GM18520 (cell line): ENCODE data around the gene YEATS4.

Experiments
- ATAC-seq: cut with Tn5 transposase; IDR thresholded peaks from one replicate; pipeline ENCODE4 v1.9.1; 2021; ENCODE audit not compliant: unreplicated experiment

The YEATS4 gene

DNA sequence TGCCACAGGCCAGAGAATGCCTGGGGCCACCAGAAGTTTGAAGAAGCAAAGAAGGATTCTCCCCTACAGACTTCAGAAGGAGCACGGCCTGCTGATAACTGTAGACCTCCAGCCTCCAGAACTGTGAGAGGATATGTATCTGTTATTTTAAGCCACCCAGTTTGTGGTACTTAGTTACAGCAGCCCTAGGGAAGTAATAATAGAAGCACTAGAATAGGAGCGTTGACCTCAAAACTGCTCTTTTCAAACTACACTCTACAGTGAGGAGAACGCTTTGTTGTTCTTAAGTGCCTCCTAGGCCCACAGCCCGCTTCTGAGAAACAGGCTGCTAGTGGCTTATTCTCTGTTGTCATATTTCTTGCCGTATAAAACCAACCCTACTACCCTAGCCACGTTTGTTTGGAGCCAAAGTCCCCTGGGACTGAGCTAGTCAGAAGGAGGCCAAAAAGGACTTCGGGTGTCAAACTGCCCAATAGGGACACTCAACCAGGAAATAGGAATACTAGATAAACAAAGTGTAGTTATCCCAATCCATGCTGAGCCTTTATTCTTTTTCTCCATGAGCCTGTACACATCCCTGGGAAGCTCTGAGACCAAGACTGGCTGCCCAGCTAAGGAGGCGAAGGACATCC is 72.2 kb downstream of the YEATS4 start:
- ATAC-seq: no peak

DNA sequence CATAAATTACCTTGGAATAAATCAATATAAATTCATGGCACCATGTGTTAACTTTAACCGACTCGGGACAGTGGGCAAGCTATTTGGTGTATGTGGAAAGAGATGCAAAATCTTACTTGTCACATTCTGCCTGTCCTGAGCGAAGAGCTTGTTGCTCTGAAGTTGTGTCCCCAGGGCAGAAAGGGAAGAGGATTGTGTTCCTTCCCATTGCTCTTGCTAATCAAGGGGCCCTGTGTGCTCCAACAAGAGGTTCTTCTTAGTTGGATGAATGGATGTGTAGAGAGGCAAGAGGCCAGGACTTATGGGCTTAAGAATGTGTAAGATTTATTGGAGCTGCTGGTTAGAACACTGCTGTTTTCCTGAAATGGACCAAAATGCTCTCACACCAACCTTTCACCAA is 74.1 kb downstream of the YEATS4 start:
- ATAC-seq: no peak

DNA sequence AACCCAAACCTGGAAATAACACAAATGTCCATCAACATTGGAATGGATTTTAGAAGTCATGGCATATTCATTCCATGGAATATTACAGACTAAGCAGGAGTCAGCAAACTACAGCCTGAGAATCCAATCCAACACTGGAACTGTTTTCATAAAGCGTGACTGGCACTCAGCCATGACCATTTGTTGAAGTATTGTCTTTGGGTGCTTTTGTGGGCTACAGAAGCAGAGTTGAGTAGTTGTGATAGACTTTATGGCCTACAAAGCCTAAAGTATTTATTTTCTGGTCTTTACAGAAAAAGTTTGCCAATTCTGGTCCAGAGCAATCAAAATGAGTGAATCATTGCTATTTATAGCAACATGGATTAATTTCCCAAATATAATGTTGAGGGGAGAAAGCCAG is 76.1 kb downstream of the YEATS4 start:
- no peak for ATAC-seq

DNA sequence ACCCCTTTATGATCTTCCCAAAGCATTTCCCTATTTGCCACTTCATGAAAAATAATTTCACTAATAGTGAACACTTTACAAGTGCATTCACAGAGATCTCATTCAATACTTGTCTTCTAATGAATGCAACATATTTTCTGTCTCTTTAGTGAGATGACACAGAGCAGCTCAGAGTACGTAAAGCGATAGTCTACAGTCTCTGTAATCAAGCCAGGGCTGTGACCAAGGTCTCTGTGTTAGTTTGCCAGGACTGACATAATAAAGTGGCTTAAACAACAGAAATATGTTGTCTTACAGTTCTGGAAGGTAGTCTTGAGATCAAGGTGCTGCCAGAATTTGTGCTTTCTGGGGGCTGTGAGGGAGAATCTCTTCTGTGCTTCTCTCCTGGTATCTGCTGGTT is 77.5 kb downstream of the YEATS4 start:
- no peak for ATAC-seq

DNA sequence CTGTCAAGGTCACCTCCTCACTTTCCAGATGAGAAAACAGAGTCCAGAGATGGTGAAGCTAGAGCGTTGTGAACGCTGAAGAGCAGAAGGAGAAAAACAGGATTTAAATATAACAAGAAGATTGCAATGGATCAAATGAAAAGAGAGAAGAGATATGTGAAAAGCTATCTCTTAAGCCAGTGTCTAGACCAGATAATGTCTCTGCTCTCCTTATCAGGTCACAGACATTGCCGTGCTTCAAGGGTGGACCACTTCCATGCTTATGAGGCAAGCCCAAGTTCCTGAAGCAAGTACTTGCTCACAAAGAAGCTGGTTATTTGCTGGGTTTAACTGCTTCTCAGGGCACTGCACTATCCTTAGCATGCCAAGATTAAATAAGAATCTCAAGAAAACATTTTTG is 79.0 kb downstream of the YEATS4 start:
- ATAC-seq: no peak

DNA sequence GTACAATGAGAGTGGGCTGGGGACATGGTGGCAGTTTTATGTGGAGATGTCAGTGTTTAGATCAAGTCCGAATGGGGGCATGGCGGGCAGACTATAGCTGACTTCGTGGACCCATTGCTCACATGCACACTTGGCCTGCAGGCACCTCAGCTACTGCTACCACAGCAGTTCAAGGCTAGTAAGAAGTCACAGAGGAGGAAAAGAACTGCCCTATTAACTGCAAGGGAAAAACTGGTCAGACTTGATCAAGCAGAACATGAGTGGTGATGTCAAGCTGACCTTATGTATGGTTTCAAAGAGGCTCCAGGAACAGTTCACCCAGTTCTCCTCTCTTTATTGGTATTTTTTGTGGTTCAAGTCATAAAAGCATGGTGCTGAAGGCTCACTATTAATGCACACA is 80.5 kb downstream of the YEATS4 start:
- no peak for ATAC-seq
